HUES48 (cell line): ENCODE measurements around the gene TMCC1.

ENCODE experiments used
- H3K27ac ChIP-seq: one replicate; pipeline ENCODE4 v1.7.0; 2013; ENCODE audit warnings: low read depth, low read length, inconsistent platforms
- H3K27me3 ChIP-seq: 2 replicates; pipeline ENCODE4 v1.6.1; 2013; ENCODE audit warnings: mild to moderate bottlenecking, low read length; ENCODE audit not compliant: control insufficient read depth, insufficient read depth
- H3K36me3 ChIP-seq: 2 replicates; pipeline ENCODE4 v1.6.1; 2013; ENCODE audit warnings: low read length; ENCODE audit not compliant: control insufficient read depth, insufficient read depth
- H3K4me1 ChIP-seq: 2 replicates; pipeline ENCODE4 v1.6.1; 2013; ENCODE audit warnings: mild to moderate bottlenecking, low read length; ENCODE audit not compliant: control insufficient read depth, insufficient read depth
- H3K4me3 ChIP-seq: 2 replicates; pipeline ENCODE4 v1.5.1; 2013; ENCODE audit warnings: mild to moderate bottlenecking, low read depth, low read length
- H3K9ac ChIP-seq: 2 replicates; pipeline ENCODE4 v1.6.1; 2013; ENCODE audit warnings: mild to moderate bottlenecking, low read depth, low read length, moderate library complexity
- H3K9me3 ChIP-seq: 2 replicates; pipeline ENCODE4 v1.6.1; 2013; ENCODE audit warnings: low read length; ENCODE audit not compliant: control insufficient read depth, insufficient read depth

TMCC1 gene

GRCh38 chr3:129665024-129665768 is 228.3 kb downstream of the TMCC1 start:
- H3K4me3 ChIP-seq = no peak overlapping the region
- no peaks in the 10 kb centered on the region for H3K9me3 ChIP-seq
- H3K36me3 ChIP-seq = peaks cover 8% of the 10 kb centered on the region
- no peak overlapping the region for H3K9ac ChIP-seq
- H3K27me3 ChIP-seq = no peaks in the 10 kb centered on the region
- peaks cover 21% of the 10 kb centered on the region; the same call in 1 of the 2 replicates for H3K4me1 ChIP-seq
- H3K27ac ChIP-seq = peak overlapping the region; percentile 58

GRCh38 chr3:129663930-129664646 is 229.4 kb downstream of the TMCC1 start:
- peaks cover 21% of the 10 kb centered on the region; the same call in 1 of the 2 replicates for H3K4me1 ChIP-seq

GRCh38 chr3:129663045-129663446 is 230.5 kb downstream of the TMCC1 start:
- no peaks in the 10 kb centered on the region for H3K9me3 ChIP-seq
- no peaks in the 10 kb centered on the region for H3K36me3 ChIP-seq
- H3K27me3 ChIP-seq = no peaks in the 10 kb centered on the region
- H3K4me3 ChIP-seq = no peak overlapping the region
- H3K4me1 ChIP-seq = peaks cover 29% of the 10 kb centered on the region
- H3K9ac ChIP-seq = no peak overlapping the region
- H3K27ac ChIP-seq = peak overlapping the region; percentile 58

More at GRCh38 chr3:129663930-129664646, 229.4 kb downstream of the TMCC1 start:
- Histone ChIP-seq H3K36me3 (no peaks in the 10 kb centered on the region), H3K9me3 (no peaks in the 10 kb centered on the region), H3K9ac (peak overlapping the region; percentile 7; the same call in 1 of the 2 replicates), H3K4me3 (no peak overlapping the region; the same call in 1 of the 2 replicates), H3K27me3 (no peaks in the 10 kb centered on the region), H3K27ac (peak overlapping the region; percentile 58)

- Histone ChIP-seq H3K9ac (no peak overlapping the region), H3K27ac (peak overlapping the region; percentile 33), H3K4me1 (peaks cover 33% of the 10 kb centered on the region), H3K4me3 (no peak overlapping the region), H3K9me3 (no peaks in the 10 kb centered on the region), H3K36me3 (no peaks in the 10 kb centered on the region), H3K27me3 (no peaks in the 10 kb centered on the region)
These were observed 231.3 kb downstream of the TMCC1 start for GRCh38 chr3:129662191-129662608.

GRCh38 chr3:129661766-129662165 is 231.7 kb downstream of the TMCC1 start:
- no peak overlapping the region for H3K9ac ChIP-seq
- peaks cover 38% of the 10 kb centered on the region for H3K4me1 ChIP-seq
- H3K4me3 ChIP-seq = no peak overlapping the region
- no peaks in the 10 kb centered on the region for H3K9me3 ChIP-seq
- H3K27ac ChIP-seq = no peak overlapping the region
- no peaks in the 10 kb centered on the region for H3K36me3 ChIP-seq
- no peaks in the 10 kb centered on the region for H3K27me3 ChIP-seq

- H3K4me3 ChIP-seq = no peak overlapping the region
- H3K4me1 ChIP-seq = peaks cover 23% of the 10 kb centered on the region
- H3K27ac ChIP-seq = peak overlapping the region; percentile 18
- H3K9me3 ChIP-seq = no peaks in the 10 kb centered on the region
- no peaks in the 10 kb centered on the region for H3K27me3 ChIP-seq
- H3K36me3 ChIP-seq = peaks cover 10% of the 10 kb centered on the region; the same call in 1 of the 2 replicates
- H3K9ac ChIP-seq = no peak overlapping the region
These were observed 235.2 kb downstream of the TMCC1 start for GRCh38 chr3:129658110-129658843.

- Histone ChIP-seq H3K4me1 (peaks cover 19% of the 10 kb centered on the region), H3K27ac (no peak overlapping the region), H3K27me3 (no peaks in the 10 kb centered on the region), H3K9ac (no peak overlapping the region), H3K36me3 (peaks cover 10% of the 10 kb centered on the region; the same call in 1 of the 2 replicates), H3K9me3 (no peaks in the 10 kb centered on the region), H3K4me3 (no peak overlapping the region)
These were observed 236.1 kb downstream of the TMCC1 start for GRCh38 chr3:129657261-129658046.

GRCh38 chr3:129656659-129657247 is 236.8 kb downstream of the TMCC1 start:
- no peak overlapping the region for H3K27ac ChIP-seq
- H3K27me3 ChIP-seq = no peaks in the 10 kb centered on the region
- no peak overlapping the region for H3K9ac ChIP-seq
- peaks cover 10% of the 10 kb centered on the region; the same call in 1 of the 2 replicates for H3K36me3 ChIP-seq
- H3K4me3 ChIP-seq = no peak overlapping the region
- H3K4me1 ChIP-seq = peaks cover 26% of the 10 kb centered on the region
- no peaks in the 10 kb centered on the region for H3K9me3 ChIP-seq

- H3K9ac ChIP-seq = no peak overlapping the region
- H3K27ac ChIP-seq = no peak overlapping the region
- peaks cover 40% of the 10 kb centered on the region for H3K4me1 ChIP-seq
- no peaks in the 10 kb centered on the region for H3K27me3 ChIP-seq
- H3K4me3 ChIP-seq = no peak overlapping the region
- H3K9me3 ChIP-seq = no peaks in the 10 kb centered on the region
- H3K36me3 ChIP-seq = peaks cover 10% of the 10 kb centered on the region; the same call in 1 of the 2 replicates
These were observed 238.2 kb downstream of the TMCC1 start for GRCh38 chr3:129655291-129655700.

- Histone ChIP-seq H3K9ac (no peak overlapping the region), H3K27ac (no peak overlapping the region), H3K4me3 (no peak overlapping the region), H3K4me1 (peaks cover 50% of the 10 kb centered on the region), H3K36me3 (peaks cover 10% of the 10 kb centered on the region; the same call in 1 of the 2 replicates), H3K9me3 (no peaks in the 10 kb centered on the region), H3K27me3 (no peaks in the 10 kb centered on the region)
These were observed 239.4 kb downstream of the TMCC1 start for GRCh38 chr3:129654131-129654530.
